ENCODE results near the gene LTK.

GRCh38 chr15:41520636-41521035, 7.0 kb upstream of the LTK start:
- TF ChIP-seq POLR2AphosphoS5 (IDR thresholded peaks at IDR 0.05; ENCODE audit: low read depth, low read length) (no peak), SIN3A (IDR thresholded peaks at IDR 0.05; ENCODE audit: borderline replicate concordance, insufficient read depth, low read length) (no peak), TAF1 (IDR thresholded peaks at IDR 0.05; ENCODE audit: borderline replicate concordance, insufficient read depth, low read length) (no peak), REST (IDR thresholded peaks at IDR 0.05; ENCODE audit: insufficient read depth in 1 of 2, low read depth in 2 of 2, low read length in 2 of 2) (no peak), FOXP2 (optimal IDR thresholded peaks at IDR 0.05; ENCODE audit: borderline replicate concordance, extremely low read depth, extremely low read length, insufficient read depth) (no peak)
